AG04450 (cell line): ENCODE results near the gene FRMD4A. TPM values are rescaled to one million over a fixed set of nuclear protein-coding genes. Genes with fewer than 3 reads are reported as not detected.

Experiments
- CTCF ChIA-PET: fragments of 300-600, 350-600 bp; formaldehyde crosslinking; extraction: SDS; loops from one replicate; lab custom pipeline; 2022; ENCODE audit warnings: antibody characterized with exemption, inconsistent platforms; lab: Charles Lee
- POLR2A ChIA-PET: fragments of 350-600 bp; formaldehyde crosslinking; extraction: SDS; loops from one replicate; lab custom pipeline; 2021; ENCODE audit warnings: antibody characterized with exemption, inconsistent platforms; lab: Yijun Ruan, JAX
- DNase-seq: peaks from one replicate; pipeline ENCODE4 v3.0.0-alpha.2; 2011; ENCODE audit warnings: low read depth, low spot score
- H3K27ac ChIP-seq: one replicate; pipeline ENCODE4 v1.5.1; 2012; ENCODE audit warnings: low read depth, low read length, control low read depth
- H3K27me3 ChIP-seq: one replicate; pipeline ENCODE4 v1.6.0; 2012; ENCODE audit warnings: low read length; ENCODE audit not compliant: control insufficient read depth, insufficient read depth
- H3K4me3 ChIP-seq: 2 replicates; pipeline ENCODE4 v1.5.1; 2011; ENCODE audit warnings: mild to moderate bottlenecking, low read depth, low read length, control low read depth
- H3K9me3 ChIP-seq: 2 replicates; pipeline ENCODE4 v1.5.1; 2012; ENCODE audit warnings: low read length; ENCODE audit not compliant: control insufficient read depth, insufficient read depth
- polyA plus RNA-seq: library from polyadenylated mRNA; depleted of rRNA; stranded (reverse); fragments of >200 nt; gene quantifications from 2 replicates; pipeline ENCODE4 v1.2.3, GENCODE V29; 2011
- small RNA-seq: library from RNA; depleted of rRNA; stranded (forward); fragments of <200 nt; gene quantifications from one replicate; pipeline ENCODE3, GENCODE V24; 2012; ENCODE audit warnings: low read depth; ENCODE audit not compliant: insufficient read length
- TF ChIP-seq, protein P1 (sequence below): IDR thresholded peaks from 2 replicates; pipeline ENCODE4 v1.5.1; 2011; ENCODE audit warnings: low read depth, low read length, control low read depth, inconsistent platforms

The FRMD4A gene
- polyA plus RNA-seq, 1 experiment, result 45.7 TPM

DNA sequence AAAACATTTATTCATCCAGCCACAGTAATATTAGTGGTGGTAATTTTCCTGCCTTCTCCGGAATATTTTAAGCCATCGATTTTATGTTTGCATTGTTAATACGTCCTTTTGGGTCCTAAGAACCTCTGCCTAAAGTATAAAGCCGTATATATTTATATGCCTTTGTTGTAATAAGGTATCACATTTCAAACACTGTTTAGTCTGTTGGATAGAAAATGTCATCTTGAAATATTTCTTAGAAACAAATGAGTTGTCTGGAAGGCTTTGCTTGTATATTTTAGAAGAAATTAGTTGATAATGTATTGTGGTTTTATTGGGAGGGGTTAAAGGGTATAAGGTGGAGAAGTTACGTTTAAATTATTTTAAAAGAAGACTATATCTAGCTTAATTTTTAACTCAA is 732.8 kb downstream of the FRMD4A start:
- Histone ChIP-seq H3K4me3 (no peak overlapping the region), H3K9me3 (no peaks in the 10 kb centered on the region), H3K27ac (no peak overlapping the region), H3K27me3 (no peaks in the 10 kb centered on the region)
- DNase-seq, result no peak
- ChIA-PET CTCF (interaction anchor here (0.9 kb wide), 1 partner anchor 16 kb away, joined by 5 read pairs; no protein-coding TSS in a partner anchor), POLR2A (interaction anchor here (0.6 to 0.7 kb wide), 2 partner anchors 505 to 685 kb away, joined by 3 to 5 read pairs; no protein-coding TSS in a partner anchor)
- TF ChIP-seq, protein P1, sequence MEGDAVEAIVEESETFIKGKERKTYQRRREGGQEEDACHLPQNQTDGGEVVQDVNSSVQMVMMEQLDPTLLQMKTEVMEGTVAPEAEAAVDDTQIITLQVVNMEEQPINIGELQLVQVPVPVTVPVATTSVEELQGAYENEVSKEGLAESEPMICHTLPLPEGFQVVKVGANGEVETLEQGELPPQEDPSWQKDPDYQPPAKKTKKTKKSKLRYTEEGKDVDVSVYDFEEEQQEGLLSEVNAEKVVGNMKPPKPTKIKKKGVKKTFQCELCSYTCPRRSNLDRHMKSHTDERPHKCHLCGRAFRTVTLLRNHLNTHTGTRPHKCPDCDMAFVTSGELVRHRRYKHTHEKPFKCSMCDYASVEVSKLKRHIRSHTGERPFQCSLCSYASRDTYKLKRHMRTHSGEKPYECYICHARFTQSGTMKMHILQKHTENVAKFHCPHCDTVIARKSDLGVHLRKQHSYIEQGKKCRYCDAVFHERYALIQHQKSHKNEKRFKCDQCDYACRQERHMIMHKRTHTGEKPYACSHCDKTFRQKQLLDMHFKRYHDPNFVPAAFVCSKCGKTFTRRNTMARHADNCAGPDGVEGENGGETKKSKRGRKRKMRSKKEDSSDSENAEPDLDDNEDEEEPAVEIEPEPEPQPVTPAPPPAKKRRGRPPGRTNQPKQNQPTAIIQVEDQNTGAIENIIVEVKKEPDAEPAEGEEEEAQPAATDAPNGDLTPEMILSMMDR, result no peak

DNA sequence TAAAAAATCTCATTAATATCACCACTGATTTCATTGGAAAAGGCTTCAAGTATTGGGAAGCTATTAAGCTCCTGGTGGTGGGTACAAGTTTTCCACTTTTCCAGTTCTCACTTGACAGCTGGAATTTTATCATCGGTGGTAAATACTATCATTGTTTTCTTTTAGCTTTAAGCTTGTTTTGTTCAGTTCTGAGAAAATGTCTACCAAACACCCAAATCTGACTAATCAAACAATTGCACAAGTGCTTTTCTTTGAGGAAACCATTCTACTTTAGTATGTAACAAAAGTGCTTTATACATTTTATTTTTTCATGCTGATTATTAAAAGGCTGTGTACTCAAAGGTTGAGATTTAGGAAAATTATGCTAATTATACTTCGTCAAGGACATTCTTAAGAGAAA is 736.1 kb downstream of the FRMD4A start:
- TF ChIP-seq, protein P1, result no peak
- Histone ChIP-seq H3K27me3 (no peaks in the 10 kb centered on the region), H3K9me3 (no peaks in the 10 kb centered on the region), H3K27ac (no peak overlapping the region), H3K4me3 (no peak overlapping the region)
- ChIA-PET CTCF (no interaction called here), POLR2A (no interaction called here)
- no peak for DNase-seq

Small RNA genes lying within 50 kb of the gene (small RNA-seq; reads per million reads assigned to genes)
- gene RNA5SP301, result not detected
